ENCODE measurements around the gene ADD2.

- no peak for TF ChIP-seq POLR2A (IDR thresholded peaks at IDR 0.05; ENCODE audit: low read length)
- no peak for TF ChIP-seq GATA1 (IDR thresholded peaks at IDR 0.05; ENCODE audit: low read depth, low read length)
Observed at GRCh38 chr2:70738159-70738558, 29.8 kb downstream of the ADD2 start.

Measured in erythroblast (primary cell).